GM21367 (cell line): ENCODE measurements around the gene AMOTL2.

Experiments
- ATAC-seq: cut with Tn5 transposase; IDR thresholded peaks from one replicate; pipeline ENCODE4 v1.9.1; 2021; ENCODE audit not compliant: unreplicated experiment

Gene AMOTL2

GRCh38 chr3:134353831-134354611, 20.2 kb downstream of the AMOTL2 start:
- ATAC-seq: no peak

GRCh38 chr3:134353171-134353825, 20.9 kb downstream of the AMOTL2 start:
- ATAC-seq: no peak

GRCh38 chr3:134352031-134352671, 22.1 kb downstream of the AMOTL2 start:
- no peak for ATAC-seq

GRCh38 chr3:134351427-134351826, 22.8 kb downstream of the AMOTL2 start:
- ATAC-seq: no peak

- ATAC-seq: no peak
Measured at GRCh38 chr3:134350861-134351311, 23.4 kb downstream of the AMOTL2 start.

- ATAC-seq: no peak
Measured at GRCh38 chr3:134350266-134350665, 24.0 kb downstream of the AMOTL2 start.

GRCh38 chr3:134348524-134348923, 25.7 kb downstream of the AMOTL2 start:
- ATAC-seq: no peak

- no peak for ATAC-seq
Measured at GRCh38 chr3:134347551-134347950, 26.7 kb downstream of the AMOTL2 start.

GRCh38 chr3:134346744-134347143, 27.5 kb downstream of the AMOTL2 start:
- no peak for ATAC-seq

GRCh38 chr3:134345202-134345601, 29.0 kb downstream of the AMOTL2 start:
- ATAC-seq: no peak

GRCh38 chr3:134344560-134344959, 29.7 kb downstream of the AMOTL2 start:
- no peak for ATAC-seq

GRCh38 chr3:134342259-134342658, 32.0 kb downstream of the AMOTL2 start:
- ATAC-seq: no peak

- ATAC-seq: no peak
Measured at GRCh38 chr3:134341389-134341788, 32.9 kb downstream of the AMOTL2 start.

- no peak for ATAC-seq
Measured at GRCh38 chr3:134340982-134341365, 33.3 kb downstream of the AMOTL2 start.

GRCh38 chr3:134340362-134340981, 33.8 kb downstream of the AMOTL2 start:
- ATAC-seq: no peak

GRCh38 chr3:134339913-134340312, 34.3 kb downstream of the AMOTL2 start:
- ATAC-seq: no peak

- ATAC-seq: no peak
Measured at GRCh38 chr3:134339331-134339730, 34.9 kb downstream of the AMOTL2 start.

- ATAC-seq: no peak
Measured at GRCh38 chr3:134338516-134339261, 35.6 kb downstream of the AMOTL2 start.

- no peak for ATAC-seq
Measured at GRCh38 chr3:134338201-134338512, 36.1 kb downstream of the AMOTL2 start.

GRCh38 chr3:134337511-134338200, 36.6 kb downstream of the AMOTL2 start:
- ATAC-seq: no peak
